Thymus (tissue), 11 donors: ENCODE data around the gene CFL1. TPM values are rescaled to one million over a fixed set of nuclear protein-coding genes. Genes with fewer than 3 reads are reported as not detected.

ENCODE experiments used
- DNase-seq, 9 donors: peaks; one replicate each; pipeline ENCODE4 v3.0.0-alpha.2; 2013; ENCODE audit warnings: low spot score in 9 of 9, low read depth in 6 of 9, missing footprints in 1 of 9
- H3K27ac ChIP-seq, 2 donors: one replicate each; pipeline ENCODE4 v1.5.1; 2013; ENCODE audit warnings: control low read depth in 1 of 2, low read depth in 1 of 2, low read length in 1 of 2, mild to moderate bottlenecking in 1 of 2, moderate library complexity in 1 of 2
- H3K27me3 ChIP-seq, 2 donors: one replicate each; pipeline ENCODE4 v1.5.1; 2013; ENCODE audit warnings: low read length in 1 of 2; ENCODE audit not compliant: control insufficient read depth in 2 of 2, insufficient read depth in 1 of 2
- H3K36me3 ChIP-seq, 2 donors: one replicate each; pipeline ENCODE4 v1.5.1; 2013; ENCODE audit warnings: low read length in 1 of 2, mild to moderate bottlenecking in 1 of 2, moderate library complexity in 1 of 2; ENCODE audit not compliant: control insufficient read depth in 2 of 2, insufficient read depth in 2 of 2
- H3K4me1 ChIP-seq, 2 donors: one replicate each; pipeline ENCODE4 v1.5.1; 2013; ENCODE audit warnings: low read length in 2 of 2; ENCODE audit not compliant: control insufficient read depth in 2 of 2, insufficient read depth in 2 of 2
- H3K4me3 ChIP-seq, 2 donors: one replicate each; pipeline ENCODE4 v1.5.1; 2013; ENCODE audit warnings: low read length in 2 of 2, control low read depth in 1 of 2, mild to moderate bottlenecking in 1 of 2
- H3K9me3 ChIP-seq, 2 donors: one replicate each; pipeline ENCODE4 v1.5.1; 2013; ENCODE audit warnings: low read length in 1 of 2, mild to moderate bottlenecking in 1 of 2; ENCODE audit not compliant: control insufficient read depth in 2 of 2, insufficient read depth in 1 of 2
- whole genome bisulfite sequencing: extraction: QIAGEN DNeasy Blood & Tissue Kit; methylation state at CpG from one replicate; pipeline ENCODE4 v1.1.7; 2013; 5-methylcytosine and 5-hydroxymethylcytosine counted together
- polyA plus RNA-seq: library from polyadenylated mRNA; stranded (reverse); fragments of 200-250 nt; gene quantifications from one replicate; pipeline ENCODE4 v1.2.3, GENCODE V29; 2013
- total RNA-seq: library from RNA; stranded (reverse); fragments of 120-200 nt; gene quantifications from one replicate; pipeline ENCODE4 v1.2.4, GENCODE V29; 2013
- donor health status: healthy.

Gene CFL1
- total and polyA plus RNA-seq, 2 donors = 673 to 1,006 TPM

DNA sequence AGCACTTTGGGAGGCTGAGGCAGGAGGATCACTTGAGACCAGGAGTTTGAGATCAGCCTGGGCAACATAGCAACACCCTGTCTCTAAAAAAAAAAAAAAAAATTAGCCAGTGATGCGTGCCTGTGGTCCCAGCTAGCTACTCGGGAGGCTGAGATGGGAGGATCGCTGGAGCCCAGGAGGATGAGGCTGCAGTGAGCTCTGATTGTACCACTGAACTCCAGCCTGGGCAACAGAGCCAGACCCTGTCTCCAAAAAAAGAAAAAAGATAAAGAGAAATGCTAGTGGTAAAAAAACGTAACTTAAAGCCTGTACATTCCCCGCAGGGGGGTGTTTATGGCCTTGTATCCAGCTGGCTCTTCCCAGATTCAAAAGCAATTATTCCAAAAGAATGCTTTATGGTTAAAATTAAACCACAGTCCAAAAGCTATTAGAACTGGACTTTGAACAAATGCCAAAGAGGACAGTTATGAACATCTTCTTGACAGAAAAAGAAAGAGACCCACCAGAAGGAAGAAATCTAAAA, 40.6 kb downstream of the CFL1 start:
- H3K27ac ChIP-seq = no peak overlapping the region
- H3K9me3 ChIP-seq = no peaks in the 10 kb centered on the region
- H3K36me3 ChIP-seq = no peaks in the 10 kb centered on the region
- WGBS = 89% methylated on average over 5 of the region's 5 CpGs
- H3K4me1 ChIP-seq = peaks cover 0 to 8% of the 10 kb centered on the region in 2 donors
- peaks cover 0 to 19% of the 10 kb centered on the region in 2 donors for H3K27me3 ChIP-seq
- H3K4me3 ChIP-seq = peak overlapping the region; percentile 28 to 74
- DNase-seq = no peak

DNA sequence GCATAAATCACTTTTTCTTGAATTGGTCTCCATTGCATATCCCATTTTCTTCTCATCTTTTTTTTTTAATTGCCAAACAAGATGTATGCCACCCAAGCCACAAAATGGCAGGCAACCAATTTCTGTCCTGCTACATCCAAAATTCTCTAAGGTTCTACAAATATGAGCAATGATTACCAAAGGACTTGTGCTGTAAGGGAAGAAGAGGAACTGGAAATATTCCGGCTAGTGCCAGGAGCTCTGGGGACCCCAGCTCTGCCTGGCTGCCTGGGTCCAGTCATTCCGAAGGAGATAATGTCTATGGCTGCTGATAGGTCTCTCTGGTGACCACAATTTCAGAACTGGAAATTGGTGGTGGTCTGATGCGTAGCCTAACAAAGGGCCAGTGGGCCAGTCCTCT, 41.3 kb downstream of the CFL1 start:
- DNase-seq = no peak
- Histone ChIP-seq H3K27ac (no peak overlapping the region), H3K36me3 (no peaks in the 10 kb centered on the region), H3K4me3 (no peak overlapping the region), H3K27me3 (peaks cover 0 to 25% of the 10 kb centered on the region in 2 donors), H3K9me3 (no peaks in the 10 kb centered on the region), H3K4me1 (peaks cover 0 to 8% of the 10 kb centered on the region in 2 donors)
- WGBS = 99% methylated on average over 3 of the region's 3 CpGs

DNA sequence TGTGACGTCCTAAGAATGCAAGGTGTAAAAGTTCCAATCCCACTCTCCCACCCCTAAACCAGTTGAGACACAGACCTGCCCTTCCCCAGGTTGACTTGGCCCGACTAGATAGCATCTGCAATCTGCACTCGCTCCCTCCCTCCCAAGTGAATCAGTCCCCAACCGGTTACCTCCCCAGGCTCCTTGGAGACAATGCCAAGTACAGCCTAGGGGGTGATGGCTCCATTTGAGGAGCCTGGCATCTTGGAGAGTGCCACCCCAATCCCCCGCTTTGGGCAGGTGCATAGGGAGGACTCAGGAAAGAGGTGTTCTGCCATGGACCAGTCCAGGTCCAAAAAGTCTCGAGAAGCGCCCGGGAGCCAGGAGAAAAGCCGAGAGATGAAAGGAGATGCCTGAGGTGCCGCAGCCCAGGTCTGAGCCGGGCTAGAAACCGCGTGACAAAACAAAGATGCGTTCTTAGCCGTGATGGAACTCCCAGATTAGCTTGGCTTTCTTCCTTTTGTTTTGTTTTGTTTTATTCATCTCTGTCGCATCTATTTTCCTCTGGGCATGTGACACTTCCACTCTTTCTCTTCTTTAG, 42.9 kb downstream of the CFL1 start:
- Histone ChIP-seq H3K9me3 (no peaks in the 10 kb centered on the region), H3K4me3 (no peak overlapping the region), H3K4me1 (peaks cover 0 to 8% of the 10 kb centered on the region in 2 donors), H3K36me3 (no peaks in the 10 kb centered on the region), H3K27me3 (peaks cover 0 to 33% of the 10 kb centered on the region in 2 donors), H3K27ac (no peak overlapping the region)
- DNase-seq = no peak
- WGBS = 97% methylated on average over 16 of the region's 16 CpGs

DNA sequence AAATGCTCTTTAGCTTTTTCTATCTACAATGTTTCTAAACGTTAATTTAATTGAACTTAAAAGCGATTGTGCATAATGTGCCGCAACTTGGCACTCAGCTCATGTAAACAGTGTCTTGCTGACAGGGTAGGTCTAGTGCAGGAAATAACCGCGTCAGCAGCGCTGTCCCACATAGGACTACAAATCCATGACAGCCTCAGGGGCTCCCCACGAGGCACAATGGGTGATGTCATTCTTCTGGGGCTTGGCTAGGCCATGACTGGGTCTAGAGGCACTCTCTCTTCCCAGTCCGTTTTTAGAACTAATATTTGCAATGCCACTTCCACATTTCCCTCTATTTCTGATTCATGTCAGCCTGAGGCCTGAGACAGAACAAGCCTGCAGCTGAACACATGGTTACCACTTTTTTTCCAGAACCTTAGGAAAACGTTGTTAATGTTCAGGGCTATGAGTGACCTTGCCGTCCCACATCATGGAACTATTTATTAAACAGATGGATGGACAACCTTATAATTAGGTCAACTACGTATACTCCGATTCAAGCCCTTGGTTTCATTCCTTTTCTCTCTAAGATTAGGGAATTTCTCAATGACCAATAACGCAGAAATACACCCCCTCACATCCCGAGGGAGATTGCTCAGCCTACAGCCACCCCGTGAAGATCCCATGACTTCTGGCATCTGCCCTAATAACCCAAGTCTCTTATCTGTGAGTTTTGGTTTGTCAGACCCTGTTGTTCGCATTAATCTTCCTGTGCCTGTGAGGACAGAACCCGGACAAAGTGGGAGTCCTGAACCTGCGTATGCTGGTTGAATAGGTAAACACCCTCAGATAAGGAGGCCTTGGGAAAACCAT, 43.6 kb downstream of the CFL1 start:
- 83% methylated on average over 18 of the region's 18 CpGs for WGBS
- H3K27me3 ChIP-seq = peaks cover 0 to 39% of the 10 kb centered on the region in 2 donors
- H3K4me1 ChIP-seq = peaks cover 0 to 8% of the 10 kb centered on the region in 2 donors
- H3K9me3 ChIP-seq = peaks cover 0 to 2% of the 10 kb centered on the region in 2 donors
- peak in 1 of 9 donors; percentile 29 for DNase-seq
- H3K27ac ChIP-seq = no peak overlapping the region
- no peak overlapping the region for H3K4me3 ChIP-seq
- no peaks in the 10 kb centered on the region for H3K36me3 ChIP-seq

DNA sequence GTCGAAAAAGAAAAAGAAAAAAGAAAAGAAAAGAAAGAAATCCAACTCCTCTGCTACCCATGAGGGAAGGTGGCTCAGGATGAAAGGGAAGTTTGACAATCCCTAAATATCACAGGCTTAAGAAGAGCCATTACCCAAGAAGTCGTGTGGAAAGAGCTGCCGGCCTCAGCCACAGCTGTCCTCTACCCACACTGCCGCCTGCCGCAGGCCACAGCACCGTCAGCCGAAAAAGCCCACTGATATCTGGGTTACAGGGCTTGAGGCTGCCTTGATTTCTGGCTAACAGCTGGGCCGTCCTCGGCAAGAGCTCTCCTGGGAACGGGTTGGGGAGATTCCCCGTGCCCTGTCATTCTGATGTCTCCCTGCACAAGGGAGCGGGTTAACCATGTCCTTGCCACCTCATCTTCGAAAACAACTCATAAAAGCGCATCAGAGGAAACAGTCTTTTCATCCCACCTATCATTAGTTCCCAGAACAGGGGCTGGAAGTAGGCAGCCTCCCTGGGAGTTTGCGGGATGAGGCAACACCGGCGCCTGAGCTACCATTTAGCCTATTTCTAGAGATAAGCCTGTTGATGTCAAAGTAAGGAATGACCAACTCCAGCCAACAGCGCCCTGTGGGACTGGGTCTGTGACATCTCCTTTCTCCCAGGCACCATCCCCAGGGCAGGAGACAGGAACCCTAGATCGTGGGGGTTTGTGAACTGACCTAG, 46.1 kb downstream of the CFL1 start:
- Histone ChIP-seq H3K4me1 (no peaks in the 10 kb centered on the region), H3K9me3 (peaks cover 0 to 2% of the 10 kb centered on the region in 2 donors), H3K27me3 (peaks cover 0 to 44% of the 10 kb centered on the region in 2 donors), H3K27ac (no peak overlapping the region), H3K4me3 (no peak overlapping the region), H3K36me3 (no peaks in the 10 kb centered on the region)
- 88% methylated on average over 19 of the region's 19 CpGs for WGBS
- no peak for DNase-seq

DNA sequence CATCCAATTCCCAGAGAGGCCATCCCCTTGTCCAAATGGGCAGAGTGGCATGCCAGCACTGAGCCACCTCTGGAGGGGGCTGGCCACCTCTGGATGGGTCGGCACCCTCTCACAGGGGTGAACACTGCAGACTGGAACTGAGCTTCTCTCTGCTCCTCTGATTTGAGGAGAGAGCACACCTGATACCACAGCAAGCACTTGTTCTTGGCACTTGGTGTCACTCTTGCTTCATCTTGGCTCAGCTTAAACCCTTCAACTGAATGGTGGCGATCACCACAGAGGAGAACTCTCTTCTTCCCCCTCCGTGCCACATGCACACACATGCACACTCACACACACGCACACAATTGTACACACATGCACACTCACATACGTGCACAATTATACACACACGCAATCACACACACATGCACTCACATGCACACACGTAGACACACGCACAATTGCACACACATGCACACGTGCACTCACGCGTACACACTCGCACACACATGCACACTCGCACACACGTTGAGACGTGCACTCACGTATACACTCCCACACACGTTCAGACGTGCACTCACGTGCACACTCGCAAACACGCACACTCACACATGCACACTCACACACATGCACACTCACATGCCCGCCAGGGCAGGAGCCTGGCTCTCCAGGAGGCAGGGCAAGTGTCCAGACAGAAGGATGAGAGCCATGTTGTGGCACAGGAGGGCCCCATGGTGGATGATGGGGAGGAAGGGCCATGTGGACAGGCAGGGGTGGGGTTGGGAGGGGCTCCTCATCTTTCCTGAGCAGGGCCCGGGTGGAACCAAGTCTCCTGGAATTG, 47.7 kb downstream of the CFL1 start:
- peaks cover 0 to 43% of the 10 kb centered on the region in 2 donors for H3K27me3 ChIP-seq
- H3K4me1 ChIP-seq = no peaks in the 10 kb centered on the region
- peak in 1 of 9 donors; percentile 48 for DNase-seq
- no peak overlapping the region for H3K27ac ChIP-seq
- H3K36me3 ChIP-seq = no peaks in the 10 kb centered on the region
- H3K4me3 ChIP-seq = no peak overlapping the region
- 90% methylated on average over 23 of the region's 23 CpGs for WGBS
- H3K9me3 ChIP-seq = peaks cover 0 to 2% of the 10 kb centered on the region in 2 donors

DNA sequence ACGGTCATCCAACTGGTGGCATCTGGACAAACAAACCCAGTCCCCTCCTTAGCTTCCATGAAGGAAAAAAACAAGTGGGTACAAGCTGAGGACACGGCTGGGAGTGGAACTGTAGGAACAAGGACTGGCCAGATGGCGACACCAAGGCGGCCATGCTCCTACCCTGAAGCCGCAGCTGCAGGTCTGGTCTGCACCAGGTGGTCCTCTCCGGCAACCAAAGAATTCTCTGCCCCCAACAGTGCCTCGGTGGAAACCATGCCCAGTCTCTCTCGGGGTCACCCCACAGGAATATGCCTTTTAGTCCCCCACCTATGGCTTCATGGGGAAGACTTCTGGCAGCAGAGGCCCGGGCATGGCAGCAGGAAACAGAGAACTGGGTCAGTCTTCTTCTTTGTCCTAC, 48.5 kb downstream of the CFL1 start:
- Histone ChIP-seq H3K4me1 (no peaks in the 10 kb centered on the region), H3K4me3 (no peak overlapping the region), H3K27ac (no peak overlapping the region), H3K36me3 (no peaks in the 10 kb centered on the region), H3K9me3 (peaks cover 0 to 2% of the 10 kb centered on the region in 2 donors), H3K27me3 (peaks cover 0 to 48% of the 10 kb centered on the region in 2 donors)
- WGBS = 86% methylated on average over 9 of the region's 9 CpGs
- DNase-seq = no peak

DNA sequence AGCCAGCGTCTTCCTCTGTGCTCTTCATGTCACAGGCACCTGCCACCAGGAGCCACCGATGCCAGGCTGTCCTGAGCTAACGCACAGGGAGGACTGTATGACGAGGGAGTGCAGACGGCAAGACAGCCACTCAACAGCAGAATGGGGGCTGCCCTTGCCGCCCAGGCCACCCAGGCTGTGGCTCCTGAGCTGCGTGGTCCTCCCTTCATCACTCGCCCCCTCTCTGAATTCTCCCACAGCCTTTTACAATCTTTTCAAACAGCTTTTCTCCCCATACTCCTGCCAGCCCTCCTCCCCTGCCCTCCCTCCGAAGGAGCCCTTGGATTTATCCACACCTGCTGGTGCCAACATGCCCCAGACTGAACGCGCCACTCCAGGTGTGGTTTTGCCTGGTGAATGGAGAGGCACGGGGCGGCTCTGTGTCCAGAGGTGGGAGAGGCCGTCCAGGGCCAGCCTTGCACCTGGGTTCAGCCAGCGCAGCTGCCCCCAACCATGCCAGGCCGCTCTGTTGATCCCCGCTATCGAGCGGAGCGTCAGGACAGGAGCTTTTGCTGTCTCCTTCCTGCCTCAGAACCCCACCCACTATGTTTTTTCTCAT, 49.1 kb downstream of the CFL1 start:
- Histone ChIP-seq H3K4me3 (no peak overlapping the region), H3K4me1 (no peaks in the 10 kb centered on the region), H3K27ac (no peak overlapping the region), H3K36me3 (no peaks in the 10 kb centered on the region), H3K27me3 (peaks cover 4 to 54% of the 10 kb centered on the region in 2 donors), H3K9me3 (peaks cover 0 to 2% of the 10 kb centered on the region in 2 donors)
- WGBS = 89% methylated on average over 20 of the region's 20 CpGs
- no peak for DNase-seq
